22Rv1 (cell line): Measurements from ENCODE around the gene LTN1.
"Not testable (repeated sequence)": the region's sequence is repeated elsewhere in the genome, so short reads cannot be mapped to it uniquely, and the experiment has no call there.

Source experiments
- H3K27ac ChIP-seq: fragments of 450-650 bp; 2 replicates; pipeline ENCODE4 v1.5.1; 2017
- CTCF ChIP-seq: fragments of 450-650 bp; IDR thresholded peaks from 2 replicates; pipeline ENCODE4 v1.5.1; 2017; ENCODE audit warnings: mild to moderate bottlenecking
- ZFX ChIP-seq: fragments of 450-650 bp; IDR thresholded peaks from 2 replicates; pipeline ENCODE4 v1.6.1; 2017; ENCODE audit warnings: antibody characterized with exemption, borderline replicate concordance

The LTN1 gene

DNA sequence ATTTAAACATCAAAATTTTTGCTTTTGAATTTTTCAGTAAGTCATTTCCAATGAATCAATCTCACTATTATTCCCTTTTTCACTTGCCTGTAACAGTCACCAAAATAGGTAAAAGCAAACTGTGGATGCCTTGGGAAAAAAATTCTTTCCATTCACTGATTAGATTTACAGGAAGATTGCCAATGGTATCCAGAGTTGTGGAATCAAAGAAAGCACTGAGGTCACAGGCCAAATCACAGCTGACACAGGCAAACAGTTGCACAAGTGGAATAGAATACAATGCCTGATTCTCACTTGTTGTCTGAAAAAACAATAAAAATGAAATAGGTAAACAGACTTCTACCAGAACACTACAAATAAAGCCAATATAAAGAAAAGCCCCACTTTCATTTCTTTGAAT lies 48.4 kb downstream of the LTN1 start:
- H3K27ac ChIP-seq: no peak overlapping the region
- TF ChIP-seq CTCF (no peak), ZFX (no peak)

DNA sequence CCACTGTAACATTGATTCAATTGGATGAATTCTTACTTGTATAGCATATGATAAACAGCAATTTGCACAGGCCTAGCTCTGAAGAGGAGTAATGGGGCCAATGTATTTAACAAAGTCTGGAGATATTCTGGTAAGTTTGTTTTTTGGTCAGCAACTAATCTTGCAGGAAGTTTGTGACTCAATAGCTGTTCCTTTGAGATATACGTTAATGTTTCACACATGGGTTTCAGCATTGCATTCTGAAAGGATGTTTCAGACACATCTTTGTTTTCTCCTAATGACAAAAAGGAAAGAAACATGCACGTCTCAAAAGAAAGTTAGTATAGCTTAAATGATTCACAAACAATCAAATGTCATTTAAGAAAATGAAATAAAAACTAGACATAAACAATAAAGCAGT lies 49.0 kb downstream of the LTN1 start:
- no peak overlapping the region for H3K27ac ChIP-seq
- TF ChIP-seq CTCF (no peak), ZFX (no peak)

DNA sequence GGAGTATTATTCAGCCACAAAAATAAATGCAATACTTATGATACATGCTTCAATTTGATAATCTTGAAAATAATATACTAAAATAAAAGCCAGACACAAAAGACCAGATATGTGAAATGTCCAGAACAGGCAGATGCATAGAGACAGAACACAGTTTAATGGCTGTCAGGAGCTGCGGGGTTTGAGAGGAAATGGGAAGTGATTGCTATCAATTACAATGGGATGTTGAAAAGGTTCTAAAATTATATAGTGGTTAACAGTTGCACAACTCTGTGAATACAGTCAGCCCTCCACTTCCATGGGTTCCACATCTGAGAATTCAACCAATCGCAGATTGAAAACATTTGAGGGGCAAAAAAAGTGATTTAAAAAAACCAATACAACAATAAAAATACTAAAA lies 54.0 kb downstream of the LTN1 start:
- TF ChIP-seq ZFX: no peak
- TF ChIP-seq CTCF: no peak
- no peak overlapping the region for H3K27ac ChIP-seq

DNA sequence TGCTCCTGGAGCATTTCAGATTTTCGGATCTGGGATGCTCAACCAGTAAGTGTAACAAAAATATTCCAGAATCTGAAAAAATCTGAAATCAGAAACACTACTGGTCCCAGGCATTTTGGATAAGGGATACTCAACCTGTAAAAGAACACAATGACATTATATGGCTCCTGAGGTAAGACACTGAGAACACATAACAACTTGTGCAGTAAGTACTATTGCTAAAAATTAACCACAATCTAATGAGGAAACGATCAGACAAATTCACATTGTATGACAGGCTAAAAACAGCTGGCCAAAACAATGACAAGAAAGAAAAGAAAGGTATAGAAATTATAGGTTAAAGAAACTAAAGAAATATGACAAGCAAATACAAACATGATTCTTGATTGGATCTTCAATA lies 54.9 kb downstream of the LTN1 start:
- H3K27ac ChIP-seq: no peak overlapping the region

GRCh38 chr21:28936721-28937120 lies 56.0 kb downstream of the LTN1 start:
- TF ChIP-seq CTCF (no peak), ZFX (no peak)
- no peak overlapping the region for H3K27ac ChIP-seq

More for the DNA sequence above, 54.9 kb downstream of the LTN1 start:
- TF ChIP-seq CTCF: no peak
- TF ChIP-seq ZFX: no peak

DNA sequence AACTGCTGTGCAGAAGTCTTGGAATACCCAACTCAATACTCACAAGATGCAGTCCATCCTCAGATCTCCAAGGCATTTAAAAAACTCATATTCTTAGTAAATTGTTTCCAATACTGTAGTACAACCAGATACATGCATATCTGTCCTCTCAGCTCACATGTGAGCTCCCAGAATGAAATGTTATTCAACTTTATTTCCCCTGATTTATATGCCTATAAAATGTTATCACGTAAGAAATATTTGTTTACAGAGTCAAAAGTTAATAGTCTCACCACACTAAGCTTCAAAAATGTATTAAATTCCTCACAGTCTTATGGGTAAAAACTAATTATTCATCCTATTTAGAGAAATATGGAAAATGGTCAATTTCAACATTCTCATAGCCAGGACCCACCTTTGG lies 56.6 kb downstream of the LTN1 start:
- no peak overlapping the region for H3K27ac ChIP-seq
- TF ChIP-seq CTCF (no peak), ZFX (no peak)

DNA sequence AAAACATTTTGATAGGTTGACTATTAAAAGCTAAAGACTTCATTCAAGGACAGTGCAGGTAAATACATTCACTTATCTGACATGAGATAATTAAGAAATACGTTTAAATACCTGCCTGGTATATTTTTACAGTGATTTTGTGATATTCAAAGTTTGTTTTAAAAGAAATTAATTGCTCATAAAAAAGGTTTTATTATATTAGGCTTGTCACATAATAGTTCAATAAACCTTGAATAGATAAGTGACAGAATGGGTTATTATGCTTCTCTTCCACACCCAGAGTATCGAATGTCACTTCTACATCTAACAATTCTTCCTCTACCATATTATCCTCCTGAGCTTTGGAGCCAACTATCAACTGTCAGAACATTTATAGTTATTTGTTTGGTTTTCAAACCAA lies 60.0 kb downstream of the LTN1 start:
- H3K27ac ChIP-seq: no peak overlapping the region
- no peak for TF ChIP-seq CTCF

- not testable (repeated sequence) for H3K27ac ChIP-seq
Measured at GRCh38 chr21:28931708-28932372, 60.8 kb downstream of the LTN1 start.
